IMR-90 (cell line): Measurements from ENCODE around the gene NOL4L. TPM values are rescaled to one million over a fixed set of nuclear protein-coding genes. Genes with fewer than 3 reads are reported as not detected.

Experiments
- FOS ChIP-seq: fragments of 150-350 bp; IDR thresholded peaks from 2 replicates; pipeline ENCODE4 v1.6.1; 2016; ENCODE audit warnings: low read depth, low read length
- MAZ ChIP-seq: IDR thresholded peaks from 2 replicates; pipeline ENCODE4 v1.6.1; 2012; ENCODE audit warnings: low read depth, mild to moderate bottlenecking, low read length, improper control_type of control experiment, moderate library complexity, borderline replicate concordance
- RFX5 ChIP-seq: IDR thresholded peaks from 2 replicates; pipeline ENCODE4 v1.8.0; 2012; ENCODE audit warnings: low read depth, mild to moderate bottlenecking, low read length, moderate library complexity
- polyA plus RNA-seq, 3 experiments: library from polyadenylated mRNA; depleted of rRNA; stranded (reverse); fragments of >200 nt; gene quantifications; 2 replicates each; pipeline ENCODE4 v1.2.3, GENCODE V29; 2012; ENCODE audit warnings: low replicate concordance in 1 of 3
- total RNA-seq: library from RNA; depleted of rRNA; stranded (reverse); fragments of >200 nt; gene quantifications from 2 replicates; pipeline ENCODE4 v1.2.3, GENCODE V29; 2012
- TF ChIP-seq, protein P1 (sequence below): conservative IDR thresholded peaks from 2 replicates; pipeline ENCODE4 v1.5.1; 2012; ENCODE audit warnings: mild to moderate bottlenecking, low read depth, low read length, improper control_type of control experiment

NOL4L gene
- total and polyA plus RNA-seq, 2 of the 4 experiments (the other 2 are of a cell fraction) = 4.7 to 13.3 TPM

DNA sequence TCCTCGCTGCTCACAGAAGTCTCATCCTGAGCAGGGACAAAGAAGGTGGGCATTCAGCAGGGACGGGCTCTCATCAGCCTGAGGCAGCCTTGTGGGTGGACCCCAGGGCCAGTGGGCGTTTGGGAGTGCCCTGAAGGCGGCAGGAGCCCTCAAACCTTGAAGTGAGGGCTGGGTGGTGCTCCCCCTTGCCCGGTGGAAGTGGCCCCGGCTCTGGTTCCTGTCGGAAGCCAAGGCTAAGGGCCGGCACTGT is 110.5 kb downstream of the NOL4L start (continued):
- TF ChIP-seq FOS = no peak
- TF ChIP-seq RFX5 = no peak
- TF ChIP-seq, protein P1, sequence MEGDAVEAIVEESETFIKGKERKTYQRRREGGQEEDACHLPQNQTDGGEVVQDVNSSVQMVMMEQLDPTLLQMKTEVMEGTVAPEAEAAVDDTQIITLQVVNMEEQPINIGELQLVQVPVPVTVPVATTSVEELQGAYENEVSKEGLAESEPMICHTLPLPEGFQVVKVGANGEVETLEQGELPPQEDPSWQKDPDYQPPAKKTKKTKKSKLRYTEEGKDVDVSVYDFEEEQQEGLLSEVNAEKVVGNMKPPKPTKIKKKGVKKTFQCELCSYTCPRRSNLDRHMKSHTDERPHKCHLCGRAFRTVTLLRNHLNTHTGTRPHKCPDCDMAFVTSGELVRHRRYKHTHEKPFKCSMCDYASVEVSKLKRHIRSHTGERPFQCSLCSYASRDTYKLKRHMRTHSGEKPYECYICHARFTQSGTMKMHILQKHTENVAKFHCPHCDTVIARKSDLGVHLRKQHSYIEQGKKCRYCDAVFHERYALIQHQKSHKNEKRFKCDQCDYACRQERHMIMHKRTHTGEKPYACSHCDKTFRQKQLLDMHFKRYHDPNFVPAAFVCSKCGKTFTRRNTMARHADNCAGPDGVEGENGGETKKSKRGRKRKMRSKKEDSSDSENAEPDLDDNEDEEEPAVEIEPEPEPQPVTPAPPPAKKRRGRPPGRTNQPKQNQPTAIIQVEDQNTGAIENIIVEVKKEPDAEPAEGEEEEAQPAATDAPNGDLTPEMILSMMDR = no peak
- TF ChIP-seq MAZ = no peak
